ENCODE measurements around the gene KRTAP9-4.
"Not testable (repeated sequence)": the region's sequence is repeated elsewhere in the genome, so short reads cannot be mapped to it uniquely, and the experiment has no call there.

Gene KRTAP9-4

GRCh38 chr17:41264599-41264998 lies 15.1 kb downstream of the KRTAP9-4 start:
- no peak for DNase-seq (ENCODE audit: low read depth in 2 of 3, low spot score in 1 of 3)

- no peak for DNase-seq (ENCODE audit: low read depth in 2 of 3, low spot score in 1 of 3)
These were observed 15.6 kb downstream of the KRTAP9-4 start, which contains the start of gene KRTAP9-6 for GRCh38 chr17:41265078-41265477. Gene KRTAP9-6, plus strand, starts transcription at chr17:41265378. Its CDS starts 0 bp downstream, at chr17:41265378.

GRCh38 chr17:41267711-41268110 lies 18.2 kb downstream of the KRTAP9-4 start:
- no peak for DNase-seq (ENCODE audit: low read depth in 2 of 3, low spot score in 1 of 3)

GRCh38 chr17:41271323-41271722 lies 21.8 kb downstream of the KRTAP9-4 start:
- not testable (repeated sequence) for DNase-seq (ENCODE audit: low read depth in 2 of 3, low spot score in 1 of 3)

GRCh38 chr17:41271858-41272257 lies 22.4 kb downstream of the KRTAP9-4 start:
- no peak for DNase-seq (ENCODE audit: low read depth in 2 of 3, low spot score in 1 of 3)

- DNase-seq (ENCODE audit: low read depth in 2 of 3, low spot score in 1 of 3): not testable (repeated sequence)
These were observed 26.2 kb downstream of the KRTAP9-4 start, which contains the start of gene KRTAP9-7 for GRCh38 chr17:41275648-41276190. Gene KRTAP9-7, plus strand, starts transcription at chr17:41275698. Its CDS starts 0 bp downstream, at chr17:41275698.

- no peak for DNase-seq (ENCODE audit: low read depth in 2 of 3, low spot score in 1 of 3)
These were observed 28.9 kb downstream of the KRTAP9-4 start for GRCh38 chr17:41278176-41278955.

- no peak for DNase-seq (ENCODE audit: low read depth in 2 of 3, low spot score in 1 of 3)
These were observed 34.6 kb downstream of the KRTAP9-4 start for GRCh38 chr17:41284043-41284442.

GRCh38 chr17:41284546-41284945 lies 35.1 kb downstream of the KRTAP9-4 start:
- DNase-seq (ENCODE audit: low read depth in 2 of 3, low spot score in 1 of 3): no peak

GRCh38 chr17:41287050-41287449 lies 37.6 kb downstream of the KRTAP9-4 start:
- DNase-seq (ENCODE audit: low read depth in 2 of 3, low spot score in 1 of 3): no peak

GRCh38 chr17:41294016-41294415 lies 44.5 kb downstream of the KRTAP9-4 start:
- no peak for DNase-seq (ENCODE audit: low read depth in 2 of 3, low spot score in 1 of 3)

GRCh38 chr17:41296846-41297245 lies 47.4 kb downstream of the KRTAP9-4 start:
- no peak for DNase-seq (ENCODE audit: low read depth in 2 of 3, low spot score in 1 of 3)

GRCh38 chr17:41298458-41299135 lies 49.1 kb downstream of the KRTAP9-4 start:
- no peak for DNase-seq (ENCODE audit: low read depth in 2 of 3, low spot score in 1 of 3)

Data from stimulated activated CD4-positive, alpha-beta T cell treated with anti-CD3 and anti-CD28 coated beads, Interleukin-12 subunit alpha, Interleukin-12 subunit beta, amount 100 ng/mL, for 48 hours (primary cell).